ENCODE results near the gene KRT2. TPM values are rescaled to one million over a fixed set of nuclear protein-coding genes. Genes with fewer than 3 reads are reported as not detected.

KRT2 gene
- total RNA-seq, 6 experiments from 2014 or later: not detected

DNA sequence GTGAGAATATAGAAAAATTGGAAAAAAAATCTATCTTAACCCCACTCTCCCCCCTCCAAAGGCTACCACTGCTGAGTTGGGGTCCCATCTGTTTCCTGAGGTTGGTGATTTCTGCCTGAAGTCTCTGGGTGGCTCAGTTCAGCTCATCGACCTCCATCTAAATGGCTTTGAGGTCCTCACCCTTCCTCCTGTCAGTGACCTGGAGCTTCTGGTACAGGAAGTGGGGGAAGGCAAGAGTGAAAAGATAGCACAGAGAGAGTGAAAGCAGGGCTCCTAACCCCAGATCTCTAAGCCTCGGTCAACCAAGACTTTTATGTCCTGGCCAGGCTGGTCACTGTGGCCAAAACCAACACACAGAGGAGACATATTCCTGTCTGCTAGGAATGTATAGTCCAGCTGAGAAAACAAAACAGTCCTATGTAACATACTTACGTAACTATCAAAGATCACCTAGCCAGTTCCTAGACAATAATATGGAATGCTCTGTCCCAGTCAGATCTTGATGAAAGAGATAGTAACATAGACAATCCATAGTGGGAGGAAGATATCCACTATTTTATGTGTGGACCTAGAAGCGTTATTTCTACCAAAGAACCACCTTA, 21.3 kb downstream of the KRT2 start:
- Histone ChIP-seq H3K27ac (no peak overlapping the region), H3K4me3 (no peak overlapping the region), H3K4me1 (no peaks in the 10 kb centered on the region), H3K9me3 (no peaks in the 10 kb centered on the region), H3K36me3 (no peaks in the 10 kb centered on the region), H3K27me3 (no peaks in the 10 kb centered on the region)
- ATAC-seq (no peak), DNase-seq (no peak)
- 59% methylated on average over 4 of the region's 4 CpGs for WGBS (ENCODE audit: insufficient coverage, low coverage, low lambda C conversion rate, missing lambda C conversion rate)
- no peak for TF ChIP-seq POLR2A (IDR thresholded peaks at IDR 0.05)
- TF ChIP-seq, protein P1, sequence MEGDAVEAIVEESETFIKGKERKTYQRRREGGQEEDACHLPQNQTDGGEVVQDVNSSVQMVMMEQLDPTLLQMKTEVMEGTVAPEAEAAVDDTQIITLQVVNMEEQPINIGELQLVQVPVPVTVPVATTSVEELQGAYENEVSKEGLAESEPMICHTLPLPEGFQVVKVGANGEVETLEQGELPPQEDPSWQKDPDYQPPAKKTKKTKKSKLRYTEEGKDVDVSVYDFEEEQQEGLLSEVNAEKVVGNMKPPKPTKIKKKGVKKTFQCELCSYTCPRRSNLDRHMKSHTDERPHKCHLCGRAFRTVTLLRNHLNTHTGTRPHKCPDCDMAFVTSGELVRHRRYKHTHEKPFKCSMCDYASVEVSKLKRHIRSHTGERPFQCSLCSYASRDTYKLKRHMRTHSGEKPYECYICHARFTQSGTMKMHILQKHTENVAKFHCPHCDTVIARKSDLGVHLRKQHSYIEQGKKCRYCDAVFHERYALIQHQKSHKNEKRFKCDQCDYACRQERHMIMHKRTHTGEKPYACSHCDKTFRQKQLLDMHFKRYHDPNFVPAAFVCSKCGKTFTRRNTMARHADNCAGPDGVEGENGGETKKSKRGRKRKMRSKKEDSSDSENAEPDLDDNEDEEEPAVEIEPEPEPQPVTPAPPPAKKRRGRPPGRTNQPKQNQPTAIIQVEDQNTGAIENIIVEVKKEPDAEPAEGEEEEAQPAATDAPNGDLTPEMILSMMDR (IDR thresholded peaks at IDR 0.05): no peak
- intact Hi-C loops (cut with DNase I): no loop called here

GRCh38 chr12:52630008-52630500, 22.0 kb downstream of the KRT2 start:
- Histone ChIP-seq H3K9me3 (no peaks in the 10 kb centered on the region), H3K4me3 (no peak overlapping the region), H3K4me1 (no peaks in the 10 kb centered on the region), H3K27ac (no peak overlapping the region), H3K27me3 (no peaks in the 10 kb centered on the region), H3K36me3 (no peaks in the 10 kb centered on the region)
- no peak for ATAC-seq
- DNase-seq: no peak
- WGBS (ENCODE audit: insufficient coverage, low coverage, low lambda C conversion rate, missing lambda C conversion rate): 65% methylated on average over 5 of the region's 7 CpGs
- intact Hi-C loops (cut with DNase I): no loop called here
- TF ChIP-seq, protein P1 (IDR thresholded peaks at IDR 0.05): no peak
- TF ChIP-seq POLR2A (IDR thresholded peaks at IDR 0.05): no peak

GRCh38 chr12:52629281-52630007, 22.6 kb downstream of the KRT2 start:
- no peaks in the 10 kb centered on the region for H3K4me1 ChIP-seq
- ATAC-seq: no peak
- no peaks in the 10 kb centered on the region for H3K27me3 ChIP-seq
- DNase-seq: no peak
- H3K27ac ChIP-seq: no peak overlapping the region
- H3K36me3 ChIP-seq: no peaks in the 10 kb centered on the region
- intact Hi-C loops (cut with DNase I): no loop called here
- no peak for TF ChIP-seq POLR2A (IDR thresholded peaks at IDR 0.05)
- TF ChIP-seq, protein P1 (IDR thresholded peaks at IDR 0.05): no peak
- 80% methylated on average over 9 of the region's 12 CpGs for WGBS (ENCODE audit: insufficient coverage, low coverage, low lambda C conversion rate, missing lambda C conversion rate)
- no peak overlapping the region for H3K4me3 ChIP-seq
- no peaks in the 10 kb centered on the region for H3K9me3 ChIP-seq

DNA sequence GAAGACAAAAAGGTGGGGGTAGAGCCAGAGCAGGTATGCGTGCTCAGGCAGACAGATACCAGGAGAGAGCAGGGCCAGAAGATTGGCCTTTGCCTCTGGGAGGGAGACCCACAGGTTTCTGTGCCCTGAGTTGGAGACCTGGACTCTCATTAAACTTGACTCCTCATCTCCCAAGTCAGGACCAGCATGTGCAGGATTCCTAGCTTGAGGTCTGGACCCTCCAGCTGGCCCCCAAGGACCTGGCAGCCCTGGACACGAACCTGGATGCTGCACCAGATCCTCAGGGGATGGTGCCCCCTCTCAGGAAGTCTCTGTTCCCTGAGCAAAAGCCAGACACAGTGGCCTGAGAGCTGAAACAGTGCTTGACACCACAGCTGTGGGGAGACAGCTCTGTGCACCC, 23.2 kb downstream of the KRT2 start:
- Histone ChIP-seq H3K4me3 (no peak overlapping the region), H3K27ac (no peak overlapping the region), H3K4me1 (no peaks in the 10 kb centered on the region), H3K27me3 (no peaks in the 10 kb centered on the region), H3K36me3 (no peaks in the 10 kb centered on the region), H3K9me3 (no peaks in the 10 kb centered on the region)
- no CpG with 5 or more reads among the region's 2 CpGs for WGBS (ENCODE audit: insufficient coverage, low coverage, low lambda C conversion rate, missing lambda C conversion rate)
- ATAC-seq (no peak), DNase-seq (no peak)
- intact Hi-C loops (cut with DNase I): no loop called here
- no peak for TF ChIP-seq POLR2A (IDR thresholded peaks at IDR 0.05)
- TF ChIP-seq, protein P1 (IDR thresholded peaks at IDR 0.05): no peak
